ENCODE results near the gene AMOTL2.

AMOTL2 gene

GRCh38 chr3:134330883-134331810 lies 43.1 kb downstream of the AMOTL2 start:
- no peak for DNase-seq

- no peak for DNase-seq
Observed at GRCh38 chr3:134328846-134329245, 45.4 kb downstream of the AMOTL2 start.

- DNase-seq = no peak
Observed at GRCh38 chr3:134328147-134328591, 46.1 kb downstream of the AMOTL2 start.

DNA sequence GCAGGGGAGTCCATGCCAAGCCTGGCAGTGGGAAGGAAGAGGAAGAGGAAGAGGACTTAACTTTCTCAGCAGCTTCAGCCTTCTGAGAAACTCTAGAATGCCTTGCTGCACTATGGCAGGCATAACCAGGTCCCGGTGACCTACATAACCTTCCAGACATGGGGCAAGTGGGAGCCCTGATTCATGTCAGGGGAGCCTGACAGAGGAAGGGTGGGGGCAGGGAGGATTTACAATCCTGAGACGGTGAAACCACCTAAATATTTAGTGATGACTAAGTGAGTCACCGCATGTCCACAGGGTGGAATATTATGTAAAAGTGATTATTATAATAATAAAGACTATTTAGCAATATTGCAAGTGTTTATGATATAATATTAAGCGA lies 46.7 kb downstream of the AMOTL2 start:
- no peak for DNase-seq

GRCh38 chr3:134326760-134327593 lies 47.3 kb downstream of the AMOTL2 start:
- DNase-seq = no peak

DNA sequence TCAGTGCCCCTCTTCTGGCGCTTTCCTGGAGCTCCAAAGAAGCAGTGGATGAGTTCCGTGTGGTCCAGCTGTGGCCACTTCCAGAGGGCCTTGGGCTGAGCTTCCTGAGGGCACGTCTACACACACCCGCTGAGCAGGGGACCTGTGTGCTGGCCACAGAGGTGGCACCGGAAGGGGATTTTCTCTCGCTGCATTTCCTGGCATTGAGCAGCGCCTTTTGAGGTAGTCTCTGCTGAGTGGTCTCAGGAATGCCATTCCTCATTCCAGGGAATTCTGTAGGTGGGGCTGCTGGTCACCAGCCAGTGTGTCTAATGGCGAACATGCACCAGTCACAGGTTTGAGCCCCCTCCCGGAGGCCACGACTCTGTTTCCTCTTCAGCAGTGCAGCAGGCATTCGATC lies 48.1 kb downstream of the AMOTL2 start:
- DNase-seq = no peak

- DNase-seq = no peak
Observed at GRCh38 chr3:134325706-134326105, 48.5 kb downstream of the AMOTL2 start.

DNA sequence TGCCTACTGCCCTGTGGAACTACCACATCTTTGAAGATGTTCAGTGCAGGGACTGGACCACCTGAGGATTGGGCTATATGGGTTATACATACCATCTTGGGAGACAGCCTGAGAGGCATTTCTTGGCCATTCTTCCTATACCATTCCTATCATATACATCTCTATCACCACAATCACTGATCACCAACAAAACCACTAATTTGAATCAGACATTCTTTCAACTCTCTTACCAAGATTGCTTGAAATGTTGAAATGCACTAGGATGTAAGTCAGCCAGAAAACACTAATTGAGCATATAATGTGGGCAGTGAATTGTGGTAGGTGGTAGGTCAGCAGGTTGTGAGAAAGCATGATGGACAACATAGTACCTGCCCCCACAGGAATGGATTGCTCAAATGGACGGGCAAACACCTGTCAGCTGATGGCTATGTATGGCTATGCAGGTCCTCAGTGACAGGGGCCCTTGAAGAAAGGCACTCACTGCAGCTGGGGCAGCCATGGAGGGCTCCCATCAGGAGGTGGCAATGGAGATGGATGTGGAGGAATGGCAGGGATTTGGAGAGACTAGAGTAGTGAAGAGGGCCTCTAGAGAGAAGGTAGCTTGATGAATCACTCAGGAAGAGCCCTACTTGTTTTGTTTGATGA lies 49.1 kb downstream of the AMOTL2 start:
- DNase-seq = no peak

- DNase-seq = no peak
Observed at GRCh38 chr3:134323966-134324962, 50.0 kb downstream of the AMOTL2 start.

DNA sequence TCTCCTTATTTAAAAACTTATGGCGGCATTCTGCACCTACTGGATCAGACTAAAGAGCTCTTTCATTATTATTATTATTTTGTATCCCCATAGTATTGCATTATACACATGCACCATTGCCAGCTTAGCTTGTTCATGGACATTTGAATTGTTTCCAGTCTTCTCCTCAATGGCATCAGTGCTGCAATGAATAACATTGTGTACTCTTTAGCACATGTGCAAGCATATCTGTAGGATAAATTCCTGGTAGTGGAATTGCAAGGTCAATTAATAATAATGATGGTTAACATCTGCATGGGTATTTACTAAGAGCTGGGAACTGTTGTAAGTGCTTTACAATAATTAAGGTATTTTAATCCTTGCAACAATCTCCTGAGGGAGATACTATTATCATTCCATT lies 52.0 kb downstream of the AMOTL2 start:
- DNase-seq = no peak

- no peak for DNase-seq
Observed at GRCh38 chr3:134320749-134321148, 53.5 kb downstream of the AMOTL2 start.

DNA sequence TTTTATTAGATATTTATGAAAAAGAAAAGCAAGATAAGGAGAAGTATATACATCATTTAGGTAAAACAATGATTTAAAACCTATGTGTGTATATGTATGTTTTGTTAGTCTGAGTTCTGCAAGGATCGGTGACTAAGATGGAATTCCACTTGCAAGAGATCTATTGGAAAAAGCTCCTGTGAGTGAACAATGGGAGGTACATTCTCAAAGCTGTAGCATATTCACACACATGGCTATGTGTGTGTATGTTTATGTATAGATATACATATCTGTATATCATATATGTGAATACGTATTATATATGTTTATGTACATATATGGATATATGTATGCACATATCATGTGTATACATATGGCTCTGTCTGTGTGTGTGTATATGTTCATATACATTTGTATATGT lies 54.3 kb downstream of the AMOTL2 start:
- DNase-seq = no peak

- no peak for DNase-seq
Observed at GRCh38 chr3:134318166-134318565, 56.1 kb downstream of the AMOTL2 start.

DNA sequence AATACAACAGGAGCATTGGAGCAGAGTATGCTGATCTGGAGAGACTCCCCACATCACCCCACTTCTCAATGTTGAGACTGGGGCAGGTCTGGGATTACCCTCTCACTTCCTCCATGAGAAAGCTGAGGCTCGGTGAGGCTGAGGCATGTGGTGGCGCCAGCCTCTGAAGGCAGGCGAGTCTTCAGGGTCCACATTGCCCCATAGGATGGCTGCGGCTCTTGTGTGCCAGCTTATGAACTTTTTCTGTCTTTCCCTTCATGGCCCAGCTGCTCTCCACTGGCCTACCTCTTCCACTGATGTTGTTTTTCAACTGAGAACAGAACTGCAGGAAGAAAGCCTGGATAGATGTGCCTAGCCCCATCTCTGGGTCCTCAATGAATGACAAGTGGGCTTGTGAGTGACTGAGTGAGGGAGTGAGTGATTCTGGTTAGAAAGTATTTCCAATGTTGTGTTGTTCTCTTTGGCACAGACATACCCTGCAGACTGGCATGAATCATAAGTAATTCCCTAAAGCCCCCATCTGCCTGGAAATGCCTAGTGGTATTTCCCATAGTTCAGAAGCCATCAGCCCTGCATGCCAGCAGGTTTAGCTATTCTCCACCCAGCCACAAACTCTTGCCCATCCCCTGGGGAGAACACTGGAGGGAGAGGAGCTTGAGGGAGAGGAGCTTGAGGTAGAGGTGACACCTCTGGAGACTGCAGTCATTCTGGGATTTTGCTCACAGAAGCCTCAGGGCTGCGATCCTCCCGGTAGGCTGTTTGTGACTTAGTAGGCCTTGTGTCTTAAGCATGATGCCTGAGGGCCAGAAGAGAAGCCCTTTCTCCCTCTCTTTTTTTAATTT lies 56.9 kb downstream of the AMOTL2 start:
- DNase-seq = no peak

- no peak for DNase-seq
Observed at GRCh38 chr3:134315286-134316106, 58.8 kb downstream of the AMOTL2 start.

- DNase-seq = no peak
Observed at GRCh38 chr3:134314588-134315285, 59.5 kb downstream of the AMOTL2 start.

DNA sequence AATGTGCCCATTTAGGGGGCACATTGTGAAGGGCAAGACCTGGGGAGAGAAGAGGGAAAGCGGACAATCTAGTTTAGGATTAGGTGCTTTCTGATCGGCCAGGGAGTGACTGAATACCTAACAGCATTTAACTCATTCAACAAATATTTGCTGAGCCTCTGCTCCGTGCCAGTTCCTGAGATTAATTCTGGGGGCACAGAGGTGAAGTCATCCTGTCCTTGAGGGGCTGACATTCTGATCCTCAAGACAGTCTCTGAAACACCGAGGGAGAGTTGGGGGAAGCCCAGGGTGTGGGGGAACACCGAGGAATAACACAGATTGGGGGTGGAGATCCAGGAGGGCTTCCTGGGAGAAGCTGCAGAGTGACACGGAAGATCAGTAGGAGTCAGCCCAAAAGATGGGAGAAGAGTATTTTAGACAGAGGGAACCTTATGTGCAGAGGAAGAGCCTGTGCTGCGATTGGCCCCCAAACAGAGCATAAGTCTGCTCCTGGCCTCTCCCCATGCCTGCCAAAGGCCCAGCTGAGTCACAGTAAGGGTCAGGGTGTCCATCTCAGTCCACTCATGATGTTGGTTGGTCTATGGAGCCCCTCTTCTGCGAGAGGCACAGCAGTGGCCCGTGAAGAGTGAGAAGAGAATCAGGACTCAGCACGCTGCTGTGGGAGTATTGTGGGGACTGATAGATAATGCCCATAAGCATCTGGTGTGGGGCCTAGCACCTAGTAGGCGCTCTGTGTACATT lies 60.2 kb downstream of the AMOTL2 start:
- no peak for DNase-seq
